ENCODE measurements around the gene SOD3.

The SOD3 gene

DNA sequence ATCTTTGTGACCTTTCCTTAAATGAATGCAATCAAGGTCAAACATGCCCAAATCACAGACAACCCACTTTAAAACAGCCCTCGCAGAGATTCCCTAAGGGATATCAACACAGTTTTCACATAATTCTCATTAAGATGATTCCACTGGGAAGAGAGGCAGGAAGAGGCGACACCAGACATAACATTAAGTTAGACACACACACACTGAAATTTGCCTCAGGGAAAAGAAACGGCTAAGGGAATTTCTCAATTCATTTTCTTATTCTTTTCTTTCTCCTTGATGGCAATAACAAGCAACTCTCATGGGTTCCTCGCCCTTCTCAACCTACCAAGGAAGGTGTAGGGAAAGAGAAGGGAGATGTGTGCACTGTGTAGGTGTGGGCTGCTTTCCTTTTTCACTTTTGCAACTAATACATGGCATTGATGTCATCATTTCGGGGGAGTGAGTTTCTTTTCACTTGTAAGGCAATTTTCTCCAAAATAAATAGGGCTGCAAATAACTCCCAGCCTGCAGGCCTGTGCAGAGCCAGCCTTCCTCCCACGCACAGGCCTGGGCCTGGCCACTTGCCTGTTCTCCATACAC, 41.4 kb downstream of the SOD3 start:
- H3K9me3 ChIP-seq (ENCODE audit: control insufficient read depth, insufficient read depth, low read depth, low read length): no peaks in the 10 kb centered on the region
- no peaks in the 10 kb centered on the region for H3K4me1 ChIP-seq (ENCODE audit: control insufficient read depth, insufficient read depth, low read length)
- H3K4me3 ChIP-seq (ENCODE audit: low read depth, low read length): no peak overlapping the region
- ChIA-PET CTCF (no interaction called here), POLR2A (no interaction called here)
- no peak overlapping the region for H3K27ac ChIP-seq (ENCODE audit: extremely low read depth, low read depth, low read length)
- H3K36me3 ChIP-seq (ENCODE audit: control insufficient read depth in 2 of 2, insufficient read depth in 1 of 2, low read length in 2 of 2): no peaks in the 10 kb centered on the region
- TF ChIP-seq, protein P1, sequence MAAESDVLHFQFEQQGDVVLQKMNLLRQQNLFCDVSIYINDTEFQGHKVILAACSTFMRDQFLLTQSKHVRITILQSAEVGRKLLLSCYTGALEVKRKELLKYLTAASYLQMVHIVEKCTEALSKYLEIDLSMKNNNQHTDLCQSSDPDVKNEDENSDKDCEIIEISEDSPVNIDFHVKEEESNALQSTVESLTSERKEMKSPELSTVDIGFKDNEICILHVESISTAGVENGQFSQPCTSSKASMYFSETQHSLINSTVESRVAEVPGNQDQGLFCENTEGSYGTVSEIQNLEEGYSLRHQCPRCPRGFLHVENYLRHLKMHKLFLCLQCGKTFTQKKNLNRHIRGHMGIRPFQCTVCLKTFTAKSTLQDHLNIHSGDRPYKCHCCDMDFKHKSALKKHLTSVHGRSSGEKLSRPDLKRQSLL (tag by site-specific recombination; IDR thresholded peaks at IDR 0.05): no peak
- no peak for TF ChIP-seq ZNF514 (tag by site-specific recombination; IDR thresholded peaks at IDR 0.05)
- no peak for TF ChIP-seq ZNF791 (tag by site-specific recombination; IDR thresholded peaks at IDR 0.05)
- TF ChIP-seq ZNF221 (tag by site-specific recombination; IDR thresholded peaks at IDR 0.05; ENCODE audit: borderline replicate concordance): no peak
- TF ChIP-seq ZBTB20 (tag by site-specific recombination; IDR thresholded peaks at IDR 0.05): no peak
- peak; percentile 27; the same call in 1 of the 2 replicates for TF ChIP-seq ZFHX2 (tag by site-specific recombination; conservative IDR thresholded peaks at IDR 0.05)
- no peak for TF ChIP-seq ZNF2 (tag by site-specific recombination; IDR thresholded peaks at IDR 0.05)
- TF ChIP-seq ZNF521 (tag by site-specific recombination; IDR thresholded peaks at IDR 0.05): no peak
- no peak for TF ChIP-seq ZBTB17 (tag by site-specific recombination; IDR thresholded peaks at IDR 0.05)

DNA sequence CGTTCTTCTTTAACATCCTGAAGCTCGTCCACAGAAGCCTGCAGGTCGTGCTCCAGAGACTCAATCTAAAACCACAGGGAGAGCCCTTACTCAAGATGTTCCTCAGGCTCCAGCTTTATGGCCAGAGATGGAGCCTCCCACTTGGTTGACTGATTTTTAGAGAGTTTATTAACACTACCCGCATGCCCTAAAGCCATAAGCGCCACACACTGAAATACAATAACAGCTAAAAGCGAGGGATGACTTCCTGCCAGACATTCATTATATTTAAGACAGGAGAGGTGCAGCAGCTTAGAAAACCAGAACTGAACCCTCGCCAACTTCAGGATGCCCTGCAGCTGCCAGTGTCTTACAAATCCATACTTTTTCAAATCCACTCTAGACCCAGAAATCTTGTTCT, 42.0 kb downstream of the SOD3 start:
- ChIA-PET POLR2A (no interaction called here), CTCF (no interaction called here)
- Histone ChIP-seq H3K9me3 (ENCODE audit: control insufficient read depth, insufficient read depth, low read depth, low read length) (no peaks in the 10 kb centered on the region), H3K4me3 (ENCODE audit: low read depth, low read length) (no peak overlapping the region), H3K36me3 (ENCODE audit: control insufficient read depth in 2 of 2, insufficient read depth in 1 of 2, low read length in 2 of 2) (no peaks in the 10 kb centered on the region), H3K27ac (ENCODE audit: extremely low read depth, low read depth, low read length) (no peak overlapping the region), H3K4me1 (ENCODE audit: control insufficient read depth, insufficient read depth, low read length) (no peaks in the 10 kb centered on the region)
- TF ChIP-seq ZFP69B (tag by site-specific recombination; IDR thresholded peaks at IDR 0.05) (no peak), ZNF157 (tag by site-specific recombination; IDR thresholded peaks at IDR 0.05) (no peak), ZNF311 (tag by site-specific recombination; IDR thresholded peaks at IDR 0.05; ENCODE audit: borderline replicate concordance) (no peak), YY2 (tag by site-specific recombination; IDR thresholded peaks at IDR 0.05) (no peak), ZFP37 (tag by site-specific recombination; IDR thresholded peaks at IDR 0.05) (no peak), HOXC10 (CRISPR knock-in tag; IDR thresholded peaks at IDR 0.05) (no peak), ZNF16 (tag by site-specific recombination; IDR thresholded peaks at IDR 0.05; ENCODE audit: low read depth) (no peak), GLI2 (tag by site-specific recombination; IDR thresholded peaks at IDR 0.05; ENCODE audit: borderline replicate concordance, low read depth) (no peak), ZNF10 (tag by site-specific recombination; IDR thresholded peaks at IDR 0.05) (no peak)
- TF ChIP-seq, protein P2, sequence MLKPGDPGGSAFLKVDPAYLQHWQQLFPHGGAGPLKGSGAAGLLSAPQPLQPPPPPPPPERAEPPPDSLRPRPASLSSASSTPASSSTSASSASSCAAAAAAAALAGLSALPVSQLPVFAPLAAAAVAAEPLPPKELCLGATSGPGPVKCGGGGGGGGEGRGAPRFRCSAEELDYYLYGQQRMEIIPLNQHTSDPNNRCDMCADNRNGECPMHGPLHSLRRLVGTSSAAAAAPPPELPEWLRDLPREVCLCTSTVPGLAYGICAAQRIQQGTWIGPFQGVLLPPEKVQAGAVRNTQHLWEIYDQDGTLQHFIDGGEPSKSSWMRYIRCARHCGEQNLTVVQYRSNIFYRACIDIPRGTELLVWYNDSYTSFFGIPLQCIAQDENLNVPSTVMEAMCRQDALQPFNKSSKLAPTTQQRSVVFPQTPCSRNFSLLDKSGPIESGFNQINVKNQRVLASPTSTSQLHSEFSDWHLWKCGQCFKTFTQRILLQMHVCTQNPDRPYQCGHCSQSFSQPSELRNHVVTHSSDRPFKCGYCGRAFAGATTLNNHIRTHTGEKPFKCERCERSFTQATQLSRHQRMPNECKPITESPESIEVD (tag by site-specific recombination; IDR thresholded peaks at IDR 0.05): no peak
- TF ChIP-seq, protein P3, sequence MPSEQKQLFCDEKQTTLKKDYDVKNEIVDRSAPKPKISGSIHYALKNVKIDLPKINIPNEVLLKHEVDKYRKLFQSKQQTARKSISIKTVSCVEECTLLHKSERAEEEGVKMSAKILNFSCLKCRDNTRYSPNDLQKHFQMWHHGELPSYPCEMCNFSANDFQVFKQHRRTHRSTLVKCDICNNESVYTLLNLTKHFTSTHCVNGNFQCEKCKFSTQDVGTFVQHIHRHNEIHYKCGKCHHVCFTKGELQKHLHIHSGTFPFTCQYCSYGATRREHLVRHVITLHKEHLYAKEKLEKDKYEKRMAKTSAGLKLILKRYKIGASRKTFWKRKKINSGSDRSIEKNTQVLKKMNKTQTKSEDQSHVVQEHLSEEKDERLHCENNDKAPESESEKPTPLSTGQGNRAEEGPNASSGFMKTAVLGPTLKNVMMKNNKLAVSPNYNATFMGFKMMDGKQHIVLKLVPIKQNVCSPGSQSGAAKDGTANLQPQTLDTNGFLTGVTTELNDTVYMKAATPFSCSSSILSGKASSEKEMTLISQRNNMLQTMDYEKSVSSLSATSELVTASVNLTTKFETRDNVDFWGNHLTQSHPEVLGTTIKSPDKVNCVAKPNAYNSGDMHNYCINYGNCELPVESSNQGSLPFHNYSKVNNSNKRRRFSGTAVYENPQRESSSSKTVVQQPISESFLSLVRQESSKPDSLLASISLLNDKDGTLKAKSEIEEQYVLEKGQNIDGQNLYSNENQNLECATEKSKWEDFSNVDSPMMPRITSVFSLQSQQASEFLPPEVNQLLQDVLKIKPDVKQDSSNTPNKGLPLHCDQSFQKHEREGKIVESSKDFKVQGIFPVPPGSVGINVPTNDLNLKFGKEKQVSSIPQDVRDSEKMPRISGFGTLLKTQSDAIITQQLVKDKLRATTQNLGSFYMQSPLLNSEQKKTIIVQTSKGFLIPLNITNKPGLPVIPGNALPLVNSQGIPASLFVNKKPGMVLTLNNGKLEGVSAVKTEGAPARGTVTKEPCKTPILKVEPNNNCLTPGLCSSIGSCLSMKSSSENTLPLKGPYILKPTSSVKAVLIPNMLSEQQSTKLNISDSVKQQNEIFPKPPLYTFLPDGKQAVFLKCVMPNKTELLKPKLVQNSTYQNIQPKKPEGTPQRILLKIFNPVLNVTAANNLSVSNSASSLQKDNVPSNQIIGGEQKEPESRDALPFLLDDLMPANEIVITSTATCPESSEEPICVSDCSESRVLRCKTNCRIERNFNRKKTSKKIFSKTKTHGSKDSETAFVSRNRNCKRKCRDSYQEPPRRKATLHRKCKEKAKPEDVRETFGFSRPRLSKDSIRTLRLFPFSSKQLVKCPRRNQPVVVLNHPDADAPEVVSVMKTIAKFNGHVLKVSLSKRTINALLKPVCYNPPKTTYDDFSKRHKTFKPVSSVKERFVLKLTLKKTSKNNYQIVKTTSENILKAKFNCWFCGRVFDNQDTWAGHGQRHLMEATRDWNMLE (tag by site-specific recombination; conservative IDR thresholded peaks at IDR 0.05; ENCODE audit: low read depth): no peak

All from HEK293 (cell line).